ENCODE results near the gene PCDH9. TPM values are rescaled to one million over a fixed set of nuclear protein-coding genes. Genes with fewer than 3 reads are reported as not detected.

The PCDH9 gene
- total RNA-seq, 1 donor from 2014 or later = 5.1 TPM

DNA sequence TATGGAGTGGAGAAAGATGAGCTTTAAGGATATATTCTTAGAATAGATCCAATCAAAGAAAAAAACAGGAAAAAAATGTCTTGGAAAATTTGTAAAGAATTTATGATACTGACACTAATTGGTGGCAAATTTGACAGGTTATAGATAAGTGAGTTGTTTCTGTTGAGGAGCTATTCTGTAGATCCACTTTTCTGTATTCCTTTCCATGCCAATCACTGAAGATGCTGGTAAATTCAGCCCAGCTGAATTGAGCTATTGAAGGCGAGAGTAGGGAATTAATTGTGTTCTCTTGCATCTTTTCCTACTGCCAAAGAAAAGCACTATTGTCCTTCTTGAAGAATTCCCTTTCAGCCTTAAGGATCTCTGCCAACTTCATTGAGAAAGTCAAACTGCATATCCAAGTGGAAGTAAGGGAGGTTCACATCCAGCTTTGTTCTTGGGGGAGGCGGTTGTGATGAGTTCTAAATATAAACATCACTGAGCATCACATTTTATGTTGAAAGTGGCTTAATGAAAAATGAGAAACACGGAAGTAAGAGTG lies 113.1 kb downstream of the PCDH9 start:
- TF ChIP-seq, protein P1, sequence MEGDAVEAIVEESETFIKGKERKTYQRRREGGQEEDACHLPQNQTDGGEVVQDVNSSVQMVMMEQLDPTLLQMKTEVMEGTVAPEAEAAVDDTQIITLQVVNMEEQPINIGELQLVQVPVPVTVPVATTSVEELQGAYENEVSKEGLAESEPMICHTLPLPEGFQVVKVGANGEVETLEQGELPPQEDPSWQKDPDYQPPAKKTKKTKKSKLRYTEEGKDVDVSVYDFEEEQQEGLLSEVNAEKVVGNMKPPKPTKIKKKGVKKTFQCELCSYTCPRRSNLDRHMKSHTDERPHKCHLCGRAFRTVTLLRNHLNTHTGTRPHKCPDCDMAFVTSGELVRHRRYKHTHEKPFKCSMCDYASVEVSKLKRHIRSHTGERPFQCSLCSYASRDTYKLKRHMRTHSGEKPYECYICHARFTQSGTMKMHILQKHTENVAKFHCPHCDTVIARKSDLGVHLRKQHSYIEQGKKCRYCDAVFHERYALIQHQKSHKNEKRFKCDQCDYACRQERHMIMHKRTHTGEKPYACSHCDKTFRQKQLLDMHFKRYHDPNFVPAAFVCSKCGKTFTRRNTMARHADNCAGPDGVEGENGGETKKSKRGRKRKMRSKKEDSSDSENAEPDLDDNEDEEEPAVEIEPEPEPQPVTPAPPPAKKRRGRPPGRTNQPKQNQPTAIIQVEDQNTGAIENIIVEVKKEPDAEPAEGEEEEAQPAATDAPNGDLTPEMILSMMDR (IDR thresholded peaks at IDR 0.05) = no peak
- H3K27me3 ChIP-seq = no peaks in the 10 kb centered on the region
- H3K27ac ChIP-seq = no peak overlapping the region
- intact Hi-C loops (cut with DNase I) = no loop called here
- H3K36me3 ChIP-seq = no peaks in the 10 kb centered on the region
- ATAC-seq = no peak
- DNase-seq = no peak
- H3K9me3 ChIP-seq = no peaks in the 10 kb centered on the region
- H3K4me1 ChIP-seq = no peaks in the 10 kb centered on the region
- no peak overlapping the region for H3K4me3 ChIP-seq

DNA sequence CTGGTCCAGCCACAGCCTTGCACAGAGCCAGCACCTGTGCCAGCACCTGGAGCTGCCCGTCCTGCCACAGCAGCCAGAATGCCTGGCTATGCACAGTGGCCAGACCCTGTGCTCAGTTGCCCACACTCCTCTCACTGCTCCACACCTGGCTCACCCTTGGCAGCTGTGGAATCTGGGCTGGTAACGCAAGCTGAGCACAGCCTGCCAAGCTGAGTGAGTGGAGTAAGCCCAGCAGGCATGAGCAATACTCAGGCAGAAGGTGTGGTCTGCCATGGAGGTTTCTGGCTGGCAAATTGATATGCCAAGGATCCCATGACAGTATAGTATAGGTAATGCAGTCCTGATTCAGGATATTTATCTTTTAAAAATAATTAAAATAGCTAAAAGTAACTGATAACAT lies 122.2 kb downstream of the PCDH9 start:
- no peaks in the 10 kb centered on the region for H3K27me3 ChIP-seq
- no peaks in the 10 kb centered on the region for H3K9me3 ChIP-seq
- ATAC-seq (peak; percentile 12), DNase-seq (no peak)
- H3K36me3 ChIP-seq = no peaks in the 10 kb centered on the region
- no peaks in the 10 kb centered on the region for H3K4me1 ChIP-seq
- no peak overlapping the region for H3K4me3 ChIP-seq
- no peak overlapping the region for H3K27ac ChIP-seq
- TF ChIP-seq, protein P1 (IDR thresholded peaks at IDR 0.05) = no peak
- intact Hi-C loops (cut with DNase I) = no loop called here

DNA sequence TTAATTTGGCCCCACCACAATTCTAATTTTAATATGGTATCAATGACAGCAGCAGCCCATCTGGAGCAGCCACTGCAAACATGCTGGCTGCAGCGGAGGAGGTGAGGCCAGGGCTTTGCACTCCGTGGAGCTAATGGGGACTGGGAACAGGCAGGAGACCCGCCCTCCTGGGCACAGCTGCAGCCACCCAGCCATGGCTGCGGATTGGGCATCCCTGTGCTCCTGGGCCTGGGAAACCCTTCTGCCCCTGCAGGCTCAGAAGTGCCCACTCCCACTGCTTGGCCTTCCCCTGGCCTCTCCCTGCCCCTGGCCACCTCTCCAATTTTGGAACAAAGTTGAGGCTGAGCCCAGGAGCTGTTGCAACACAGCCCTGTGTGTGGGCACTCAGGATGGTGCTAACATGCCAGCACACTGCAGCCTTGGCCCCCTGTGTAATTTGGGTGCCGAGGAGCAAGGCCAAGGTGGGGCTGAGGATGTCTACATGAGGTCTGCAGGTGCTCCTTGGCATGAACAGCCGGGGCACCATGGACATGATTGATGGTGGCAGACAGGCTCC lies 123.6 kb downstream of the PCDH9 start:
- no peak overlapping the region for H3K4me3 ChIP-seq
- H3K27ac ChIP-seq = no peak overlapping the region
- H3K4me1 ChIP-seq = no peaks in the 10 kb centered on the region
- ATAC-seq = peak; percentile 30
- no peaks in the 10 kb centered on the region for H3K36me3 ChIP-seq
- peak; percentile 53 for DNase-seq
- intact Hi-C loops (cut with DNase I) = no loop called here
- H3K9me3 ChIP-seq = no peaks in the 10 kb centered on the region
- TF ChIP-seq, protein P1 (IDR thresholded peaks at IDR 0.05) = no peak
- no peaks in the 10 kb centered on the region for H3K27me3 ChIP-seq

DNA sequence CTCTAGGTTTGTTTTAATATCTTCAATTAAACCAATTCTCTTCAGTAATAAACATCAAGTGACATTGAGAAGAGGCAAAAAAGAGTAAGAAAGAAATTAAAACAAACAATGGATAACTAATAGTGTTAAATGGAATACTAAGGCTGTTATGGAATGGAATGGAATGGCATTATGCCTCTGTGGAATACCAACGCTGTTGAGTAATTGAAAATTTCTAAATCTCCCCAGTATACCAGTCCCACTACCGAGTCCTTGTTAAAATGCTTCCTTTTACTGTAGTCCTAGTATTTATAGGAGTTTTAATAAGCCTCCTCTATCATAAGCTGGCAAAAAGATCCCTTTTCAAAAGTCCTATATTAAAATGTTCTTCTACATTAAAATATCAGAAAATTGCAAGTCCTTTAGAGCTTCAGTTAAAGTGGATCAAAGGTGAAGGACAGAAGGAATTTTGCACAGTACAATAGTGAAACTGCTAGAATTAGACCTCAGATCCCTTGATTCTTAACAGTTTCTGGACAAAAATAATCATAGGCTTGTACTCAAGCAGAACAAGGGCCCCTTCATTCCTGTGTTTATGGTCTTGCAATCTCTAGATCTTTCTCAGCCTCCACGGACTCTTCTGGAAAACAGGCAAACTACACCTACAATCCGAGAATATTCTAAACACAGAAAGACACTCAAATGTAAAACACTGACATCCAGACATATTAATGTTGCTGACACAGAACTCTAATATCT lies 128.2 kb downstream of the PCDH9 start:
- DNase-seq = no peak
- Histone ChIP-seq H3K4me3 (no peak overlapping the region), H3K4me1 (no peaks in the 10 kb centered on the region), H3K27me3 (no peaks in the 10 kb centered on the region), H3K9me3 (no peaks in the 10 kb centered on the region), H3K36me3 (no peaks in the 10 kb centered on the region), H3K27ac (no peak overlapping the region)
- ATAC-seq = no peak
- intact Hi-C loops (cut with DNase I) = no loop called here
- TF ChIP-seq, protein P1 (IDR thresholded peaks at IDR 0.05) = no peak

DNA sequence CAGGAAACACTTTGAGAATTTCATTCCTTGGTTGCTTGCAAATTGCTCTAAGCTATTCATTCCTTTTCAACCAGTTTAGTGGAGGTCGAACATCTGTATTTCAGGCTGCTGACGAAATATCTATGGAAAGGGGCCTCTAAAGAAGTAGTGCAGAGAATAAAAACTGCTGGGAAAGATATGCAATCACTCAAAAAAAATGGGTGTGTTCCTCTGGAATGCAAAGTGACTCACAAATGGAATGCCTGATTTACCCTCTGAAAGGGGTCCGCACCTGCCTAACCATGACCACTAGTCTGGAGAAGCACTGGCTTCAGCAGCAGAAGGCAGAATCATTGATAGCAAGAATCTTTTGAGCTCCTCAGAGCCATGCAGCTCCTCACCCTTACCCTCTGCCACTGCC lies 129.4 kb downstream of the PCDH9 start:
- Histone ChIP-seq H3K4me1 (no peaks in the 10 kb centered on the region), H3K27ac (no peak overlapping the region), H3K4me3 (no peak overlapping the region), H3K36me3 (no peaks in the 10 kb centered on the region), H3K9me3 (no peaks in the 10 kb centered on the region), H3K27me3 (no peaks in the 10 kb centered on the region)
- no peak for ATAC-seq
- DNase-seq = no peak
- TF ChIP-seq, protein P1 (IDR thresholded peaks at IDR 0.05) = no peak
- intact Hi-C loops (cut with DNase I) = no loop called here
